NCI-H1092 treated with DMSO at 0.1 percent for 48 hours (cell line): ENCODE measurements around the gene TAF3.
"Not testable (repeated sequence)": the region's sequence is repeated elsewhere in the genome, so short reads cannot be mapped to it uniquely, and the experiment has no call there.

Source experiments
- DNase-seq: peaks from one replicate; lab custom pipeline; 2025; lab: John Stamatoyannopoulos, UW

Gene TAF3

DNA sequence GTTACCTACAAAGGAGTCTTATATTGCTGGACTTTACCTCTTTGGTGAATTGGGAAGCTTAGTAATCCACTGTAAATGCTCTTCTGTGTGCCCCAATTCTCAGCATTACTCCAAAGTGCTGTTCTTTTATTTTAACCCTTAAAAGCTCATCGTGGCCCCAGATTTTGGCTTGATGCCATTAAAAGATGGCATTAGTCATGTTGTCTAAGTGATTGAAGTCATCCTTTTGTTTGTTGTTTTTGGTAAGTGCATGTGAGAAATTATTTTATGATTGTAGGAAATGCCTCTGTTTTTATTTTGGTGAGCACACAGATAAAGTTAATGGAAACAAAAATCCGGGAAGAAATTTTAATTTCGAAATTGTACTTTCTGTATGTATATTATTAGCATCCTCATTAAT is 153.6 kb downstream of the TAF3 start:
- DNase-seq: no peak

DNA sequence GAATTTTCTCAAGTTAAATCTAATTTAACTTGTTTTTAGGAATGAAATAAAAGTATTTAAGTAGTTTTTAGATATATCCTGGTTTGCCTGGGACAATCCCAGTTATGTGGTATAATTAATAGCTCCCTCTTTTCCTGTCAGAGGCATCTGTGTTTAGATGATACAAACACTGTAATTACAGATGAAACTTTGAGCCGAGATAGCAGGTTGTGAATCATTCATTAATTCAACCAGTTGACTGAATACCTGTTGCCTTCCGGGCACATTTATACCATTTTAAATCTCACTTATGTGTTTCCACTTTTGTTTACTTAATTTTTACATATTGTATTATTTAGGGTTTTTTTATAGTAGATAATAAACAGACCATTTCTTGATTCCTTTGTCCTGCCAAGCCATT is 154.1 kb downstream of the TAF3 start:
- DNase-seq: no peak

DNA sequence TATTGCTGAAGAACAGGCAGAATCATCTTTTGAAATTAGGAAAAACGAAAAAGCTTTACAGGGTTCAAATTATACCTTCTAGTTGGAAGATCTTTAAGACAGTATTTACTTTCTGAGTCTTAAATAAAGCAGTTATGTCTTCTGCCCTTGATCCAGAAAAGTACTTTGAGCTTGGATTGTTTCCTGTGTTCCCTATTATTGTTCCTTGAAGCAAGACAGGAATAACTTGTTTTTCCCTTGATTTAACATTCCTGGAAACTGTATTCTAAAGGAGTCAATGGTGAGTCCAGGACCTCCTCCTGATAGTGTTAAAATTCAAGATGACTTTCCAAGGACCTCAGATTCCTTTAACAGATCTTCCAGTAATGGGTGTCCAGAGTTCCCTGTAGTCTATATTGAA is 161.9 kb downstream of the TAF3 start:
- DNase-seq: no peak

DNA sequence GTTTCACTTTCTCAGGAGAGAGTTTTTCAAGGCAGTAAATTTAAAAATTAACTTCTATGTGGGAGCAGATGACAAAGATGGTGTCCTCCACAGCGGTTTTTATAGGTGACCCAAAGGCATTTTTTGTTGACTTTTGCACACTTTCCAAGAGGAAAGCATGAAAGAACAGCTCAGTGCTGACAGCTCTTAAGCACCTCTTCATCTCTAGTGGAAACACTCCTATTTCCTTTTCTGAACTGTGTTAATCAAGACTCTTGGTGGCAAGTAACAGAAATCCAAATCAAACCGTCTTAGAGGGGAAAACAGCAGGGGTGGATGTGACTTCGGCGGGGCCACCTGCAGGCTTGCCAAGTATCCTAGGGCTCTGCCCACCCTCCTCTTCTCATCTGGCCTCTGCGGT is 164.4 kb downstream of the TAF3 start:
- no peak for DNase-seq

DNA sequence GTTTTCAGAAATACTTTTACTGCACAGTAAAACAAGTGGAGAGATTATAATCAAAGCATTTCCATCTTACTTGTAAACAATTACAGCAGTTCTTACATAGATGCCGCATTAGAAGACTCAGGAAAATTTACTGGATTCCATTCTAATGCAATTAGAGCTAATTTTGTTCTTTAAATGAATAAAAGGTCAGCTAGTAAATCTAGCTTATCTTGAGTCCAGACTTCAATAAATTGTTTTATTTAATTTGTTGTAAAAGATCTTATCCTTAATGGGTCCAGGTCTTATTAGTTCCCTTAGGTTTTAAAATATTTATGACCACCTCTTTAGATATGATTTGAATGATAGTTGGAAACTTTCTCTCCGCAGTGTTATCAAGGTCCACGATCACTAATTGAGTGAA is 166.0 kb downstream of the TAF3 start:
- DNase-seq: no peak

DNA sequence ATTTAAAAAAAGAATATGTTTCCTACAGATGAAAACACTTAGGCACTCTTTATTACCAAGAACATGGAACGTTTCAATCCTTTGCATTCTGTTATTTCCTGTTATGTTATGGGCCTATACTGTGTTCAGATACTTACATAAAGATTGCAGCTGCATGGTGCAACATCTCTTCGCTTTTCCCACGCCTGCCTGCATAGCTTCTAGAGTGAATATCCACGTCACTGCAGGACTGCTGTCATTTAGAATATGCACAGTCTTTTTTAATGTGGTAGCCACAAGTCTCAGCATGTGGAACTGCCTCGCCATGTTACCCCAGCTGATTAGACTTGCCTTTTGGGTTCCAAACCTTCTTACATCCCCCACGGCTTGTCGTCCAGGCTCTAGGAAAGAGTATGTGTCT is 166.6 kb downstream of the TAF3 start:
- DNase-seq: no peak

DNA sequence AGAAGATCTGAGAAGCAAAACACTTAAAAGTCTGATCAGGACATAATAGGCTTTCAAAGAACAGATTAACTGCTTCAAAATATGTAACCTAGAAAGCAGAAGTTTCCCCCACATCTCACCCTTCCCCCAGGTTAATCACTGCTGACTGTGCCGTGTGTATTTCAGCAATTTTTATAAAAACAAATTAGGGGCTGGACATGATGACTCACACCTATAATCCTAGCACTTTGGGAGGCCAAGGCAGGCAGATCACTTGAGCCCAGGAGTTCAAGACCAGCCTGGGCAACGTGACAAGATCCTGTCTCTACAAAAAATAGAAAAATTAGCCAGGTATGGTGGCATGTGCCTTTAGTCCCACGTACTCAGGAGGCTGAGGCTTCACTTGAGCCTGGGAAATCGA is 168.5 kb downstream of the TAF3 start:
- no peak for DNase-seq

DNA sequence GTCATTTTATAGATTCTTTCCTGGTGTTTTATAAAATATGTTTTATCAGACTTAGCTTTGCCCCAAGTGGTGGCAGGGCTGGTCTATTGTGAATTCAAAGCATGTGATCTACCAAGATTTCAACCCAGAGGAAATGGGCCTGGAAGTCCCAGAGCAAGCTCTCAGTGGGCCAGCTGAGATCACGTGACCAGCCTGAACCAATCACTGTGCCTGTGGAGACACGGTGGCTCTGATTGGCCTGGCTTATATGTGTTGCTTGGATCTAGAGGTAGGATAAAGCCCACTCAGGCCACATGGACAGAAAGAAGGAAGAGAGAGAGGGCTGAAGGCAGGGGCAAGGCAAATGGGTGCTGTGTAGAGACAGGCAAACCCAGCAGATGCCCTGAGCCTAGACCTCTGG is 170.7 kb downstream of the TAF3 start:
- no peak for DNase-seq

DNA sequence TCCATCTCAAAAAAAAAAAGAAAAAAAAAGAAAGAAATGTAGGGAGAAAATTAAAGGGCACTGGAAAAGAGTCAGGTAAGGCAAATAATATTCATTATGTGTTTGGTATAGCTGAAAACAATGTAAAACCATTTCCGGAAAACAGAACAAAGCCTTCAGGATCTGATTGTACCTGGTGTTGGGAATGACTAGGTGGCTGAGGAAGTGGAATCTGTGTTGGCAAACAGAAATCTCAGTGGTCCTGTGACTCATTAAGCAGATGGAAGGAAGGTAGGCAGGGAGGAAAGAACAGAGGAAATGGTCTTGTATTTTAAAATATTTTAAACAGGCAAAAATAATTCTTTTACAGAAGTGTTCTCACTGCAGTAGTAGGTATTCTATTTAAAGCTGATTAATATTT is 180.5 kb downstream of the TAF3 start:
- no peak for DNase-seq

DNA sequence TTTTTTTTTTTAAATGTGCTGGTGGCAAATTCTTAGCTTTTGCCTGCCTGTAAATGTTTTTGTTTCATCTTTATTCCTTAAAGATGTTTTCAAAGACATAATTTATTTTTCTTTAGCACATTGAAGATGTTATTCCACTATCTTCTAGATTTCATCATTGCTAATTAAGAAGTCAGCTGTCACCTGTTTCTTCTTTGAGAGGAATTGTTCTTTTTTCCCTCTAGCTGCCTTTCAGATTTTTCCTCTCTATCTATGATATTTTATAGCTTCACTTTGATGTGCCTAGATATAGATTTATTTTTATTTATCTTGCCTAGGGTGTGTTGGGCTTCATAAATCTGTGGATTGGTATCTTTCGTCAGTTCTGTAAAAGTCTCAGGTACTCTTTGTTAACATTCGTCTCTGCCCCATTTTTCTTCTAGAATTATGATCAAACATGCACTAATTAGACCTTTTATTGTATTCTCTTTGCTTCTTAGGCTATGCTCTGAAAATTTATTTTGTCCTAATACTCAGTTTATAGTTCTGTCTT is 186.2 kb downstream of the TAF3 start:
- no peak for DNase-seq

DNA sequence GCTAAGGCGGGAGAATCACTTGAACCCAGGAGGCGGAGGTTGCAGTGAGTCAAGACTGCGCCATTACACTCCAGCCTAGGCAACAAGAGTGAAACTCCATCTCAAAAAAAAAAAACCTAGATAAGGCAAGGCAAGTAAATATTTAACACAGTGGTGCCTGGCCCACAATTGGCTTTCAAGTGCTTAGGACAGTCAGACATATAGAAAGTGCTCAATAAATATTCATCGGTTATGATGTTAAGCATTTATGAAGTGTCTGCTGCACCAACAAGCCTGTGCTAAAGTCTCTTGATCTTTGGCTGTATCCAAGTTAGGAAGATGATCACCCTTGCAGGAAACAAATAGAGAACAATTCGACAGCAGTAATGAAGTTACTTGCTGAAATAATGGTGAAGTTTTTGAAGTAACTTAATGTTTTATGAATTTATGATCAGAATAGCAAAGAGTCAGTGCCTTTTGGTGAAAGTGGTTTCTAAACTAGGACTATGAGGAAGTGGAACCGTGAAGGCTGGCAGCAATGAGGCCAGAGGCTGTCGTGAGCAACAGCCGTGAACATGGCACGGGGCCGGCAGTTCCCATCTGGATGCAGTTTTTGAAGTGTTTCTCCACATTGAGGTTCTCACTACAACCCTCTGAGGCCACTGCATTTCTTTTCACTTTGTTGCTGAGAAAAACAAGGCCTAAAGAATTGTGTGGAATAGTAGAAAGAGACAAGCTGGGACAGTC is 188.1 kb downstream of the TAF3 start:
- no peak for DNase-seq

DNA sequence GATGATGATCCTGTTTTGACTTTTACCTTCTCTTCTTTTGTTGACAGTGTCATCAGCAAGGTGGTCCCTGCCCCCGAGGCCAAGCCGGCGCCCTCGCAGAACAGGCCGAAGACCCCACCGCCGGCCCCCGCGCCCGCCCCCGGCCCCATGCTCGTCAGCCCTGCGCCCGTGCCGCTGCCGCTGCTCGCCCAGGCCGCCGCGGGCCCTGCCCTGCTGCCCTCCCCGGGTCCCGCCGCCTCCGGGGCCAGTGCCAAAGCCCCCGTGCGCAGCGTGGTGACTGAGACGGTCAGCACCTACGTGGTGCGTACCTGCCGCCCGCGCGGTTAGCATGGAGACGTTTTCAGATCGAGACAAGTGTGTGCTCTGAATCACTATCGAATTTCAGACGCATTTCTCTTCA is 190.7 kb downstream of the TAF3 start:
- DNase-seq: no peak

DNA sequence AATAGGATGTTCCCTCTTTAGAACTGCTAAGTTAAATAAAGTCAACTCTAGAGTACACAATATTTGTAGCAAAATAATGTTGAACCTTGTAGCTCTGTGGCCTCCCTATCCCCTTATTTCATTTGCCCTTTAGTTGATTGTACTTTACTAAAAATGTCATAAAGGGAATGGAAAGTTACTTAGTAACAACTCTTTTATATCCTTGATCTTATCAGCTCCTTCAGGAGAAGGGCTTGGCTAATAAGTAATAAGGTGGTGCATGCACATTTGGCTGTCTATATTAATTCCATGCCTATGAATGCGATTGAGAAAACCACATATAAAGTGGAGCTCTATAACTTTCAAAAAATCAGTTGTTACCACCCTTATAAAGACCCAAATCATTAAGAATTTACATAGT is 194.7 kb downstream of the TAF3 start:
- no peak for DNase-seq

DNA sequence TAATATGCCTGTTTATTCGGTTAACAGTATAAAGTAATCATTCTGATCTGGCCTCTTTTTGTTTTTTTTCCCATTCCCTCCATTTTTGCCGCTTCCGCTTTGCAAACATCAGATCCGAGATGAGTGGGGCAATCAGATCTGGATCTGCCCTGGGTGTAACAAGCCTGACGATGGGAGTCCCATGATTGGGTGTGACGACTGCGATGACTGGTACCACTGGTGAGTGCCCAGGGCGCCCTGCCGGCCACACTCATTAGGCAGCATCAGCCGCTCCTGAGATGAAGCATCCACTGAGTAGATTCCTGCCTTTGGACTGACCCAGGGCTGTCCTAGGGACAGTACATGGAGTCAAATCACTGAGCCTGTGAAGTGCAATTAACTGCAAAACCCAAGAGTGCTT is 195.3 kb downstream of the TAF3 start:
- DNase-seq: no peak

DNA sequence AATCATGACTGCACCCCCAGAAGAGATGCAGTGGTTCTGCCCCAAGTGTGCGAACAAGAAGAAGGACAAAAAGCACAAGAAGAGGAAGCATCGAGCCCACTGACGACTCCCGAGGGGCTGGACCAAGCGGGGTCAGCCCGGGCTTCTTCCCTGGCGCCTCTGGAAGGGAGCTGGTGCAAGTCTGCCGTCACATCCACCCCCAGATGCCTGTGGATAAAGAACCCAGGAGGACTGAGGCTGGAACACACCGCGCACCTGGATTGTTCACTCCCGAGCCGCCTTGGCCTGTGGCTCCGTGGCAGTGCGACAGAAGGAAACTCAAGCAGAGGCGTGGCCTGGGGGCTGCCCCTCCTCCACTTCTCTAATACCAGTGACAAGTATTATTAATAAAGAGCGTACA is 196.3 kb downstream of the TAF3 start:
- DNase-seq: no peak

DNA sequence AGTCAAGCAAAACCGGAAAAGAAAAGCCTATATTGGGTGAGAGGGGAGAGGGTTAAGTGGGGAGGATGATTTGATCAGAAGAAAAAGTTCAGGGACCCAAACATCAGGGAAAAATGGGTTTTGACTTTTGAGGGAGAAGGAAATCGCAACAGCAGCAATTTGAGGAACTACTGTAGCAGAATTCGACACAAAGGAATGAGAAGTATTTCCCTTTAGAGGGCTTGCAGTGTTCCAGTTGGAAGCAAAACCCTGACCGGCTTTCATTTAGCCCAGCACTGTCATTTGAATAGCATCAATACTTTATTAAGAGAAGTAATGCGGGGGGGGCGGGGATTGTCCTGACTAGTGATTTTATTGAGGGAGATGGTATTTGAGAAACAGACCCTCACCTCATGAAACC is 199.0 kb downstream of the TAF3 start:
- no peak for DNase-seq

DNA sequence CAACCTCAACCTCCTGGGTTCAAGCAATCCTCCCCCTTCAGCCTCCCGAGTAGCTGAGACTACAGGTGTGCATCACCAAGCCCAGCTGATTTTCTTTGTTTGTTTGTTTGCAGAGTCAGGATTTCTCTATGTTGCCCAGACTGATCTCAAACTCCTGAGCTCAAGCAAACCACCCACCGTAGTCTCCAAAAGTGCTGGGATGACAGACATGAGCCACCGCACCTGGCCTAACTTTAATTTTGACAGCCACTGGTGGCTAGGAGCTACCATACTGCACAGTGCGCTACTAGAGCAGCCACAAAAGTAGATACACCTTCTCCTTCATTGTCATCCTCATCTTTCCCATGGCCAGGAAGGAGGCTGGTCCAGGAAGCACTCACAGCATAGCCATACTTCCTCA is 205.0 kb downstream of the TAF3 start:
- DNase-seq: no peak

DNA sequence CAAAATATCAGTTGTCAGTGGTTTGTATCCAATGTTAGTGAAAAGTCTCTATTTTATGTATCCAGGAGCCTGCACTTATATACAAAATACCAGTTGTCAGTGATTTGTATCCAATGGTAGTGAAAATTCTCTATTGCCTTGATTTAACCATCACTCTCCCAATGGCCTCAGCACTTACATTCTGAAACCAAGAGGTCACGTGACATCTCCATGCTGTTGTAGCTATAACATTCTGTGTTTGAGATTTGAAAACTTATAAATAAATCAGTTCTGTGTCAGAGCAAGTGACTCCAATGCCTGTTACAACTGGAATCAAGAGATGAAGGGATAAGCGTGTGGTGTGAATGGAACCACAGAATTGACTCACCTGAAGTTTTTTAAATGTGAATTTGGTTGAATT is 205.5 kb downstream of the TAF3 start:
- no peak for DNase-seq

DNA sequence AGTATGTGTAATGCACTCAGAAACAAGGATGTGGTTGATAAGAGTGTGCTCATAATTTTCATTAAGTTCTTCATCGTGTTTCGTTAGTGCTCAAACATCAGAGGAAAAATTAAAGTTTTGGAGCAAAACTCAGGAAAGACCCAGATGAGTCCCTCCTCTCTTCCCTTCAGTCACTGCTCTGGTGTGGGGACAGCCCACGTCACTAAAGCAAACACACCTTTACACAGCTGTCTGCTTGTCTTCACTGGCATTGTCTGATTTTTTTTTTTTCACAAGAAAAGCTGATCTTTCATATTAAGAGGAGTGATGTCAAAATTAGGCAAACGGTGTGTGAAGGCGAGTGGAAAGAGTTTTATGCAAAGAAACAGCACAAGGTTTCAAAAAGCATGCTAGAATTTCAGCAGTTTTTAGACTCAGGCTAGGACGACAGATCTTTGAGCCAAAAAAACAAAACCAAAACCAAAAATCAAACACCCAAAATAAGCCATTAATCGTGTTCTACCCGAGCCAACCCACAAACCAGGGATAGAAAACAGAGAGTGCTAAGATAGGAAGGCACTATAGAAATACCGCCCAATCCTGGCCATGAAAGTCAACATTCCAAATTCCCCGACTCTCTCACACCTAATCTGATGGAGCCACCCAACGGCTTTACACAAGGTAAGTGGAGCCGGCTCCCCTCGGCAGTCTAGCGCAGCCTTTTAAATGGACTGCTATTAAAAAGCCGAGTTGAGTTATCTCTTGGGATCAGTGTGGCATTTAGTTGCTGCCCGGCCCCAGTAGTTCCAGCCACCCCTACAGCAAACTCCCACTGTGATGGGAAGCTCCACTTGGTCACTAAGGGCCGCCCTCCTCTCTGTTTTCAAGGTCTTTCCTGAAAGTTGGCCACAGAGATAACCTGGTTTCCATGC is 208.3 kb downstream of the TAF3 start:
- no peak for DNase-seq

DNA sequence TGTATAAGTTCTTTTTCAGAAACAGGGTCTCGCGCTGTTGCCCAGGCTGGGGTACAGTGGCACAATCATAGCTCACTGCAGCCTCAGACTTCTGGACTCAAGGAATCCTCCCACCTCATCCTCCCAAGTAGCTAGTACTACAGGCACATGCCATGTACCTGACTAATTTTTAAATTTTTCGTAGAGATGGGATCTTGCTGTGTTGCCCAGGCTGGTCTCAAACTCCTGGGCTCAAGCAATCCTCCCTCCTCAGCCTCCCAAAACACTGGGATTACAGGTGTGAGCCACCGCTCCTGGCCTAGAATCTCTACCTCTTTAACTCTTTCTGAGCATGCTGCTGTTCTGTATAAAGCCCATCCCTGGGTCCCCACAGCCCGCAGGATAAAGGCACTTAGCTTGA is 212.9 kb downstream of the TAF3 start:
- not testable (repeated sequence) for DNase-seq

DNA sequence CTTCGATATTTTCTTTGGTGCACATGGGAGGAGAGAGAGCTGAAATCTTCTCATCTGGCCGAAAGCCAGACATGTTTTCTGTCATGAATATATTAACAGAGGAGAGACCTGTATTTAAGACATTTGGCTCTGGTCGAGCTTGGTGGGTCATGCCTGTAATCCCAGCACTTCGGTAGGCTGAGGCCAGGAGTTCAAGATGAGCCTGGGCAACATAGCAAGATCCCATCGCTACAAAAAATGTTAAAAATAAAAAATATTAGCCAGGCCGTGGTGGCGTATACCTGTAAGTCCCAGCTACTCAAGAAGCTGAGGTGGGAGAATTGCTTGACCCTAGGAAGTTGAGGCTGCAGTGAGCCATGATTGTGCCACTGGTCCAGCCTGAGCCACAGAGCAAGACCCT is 214.3 kb downstream of the TAF3 start:
- DNase-seq: no peak

DNA sequence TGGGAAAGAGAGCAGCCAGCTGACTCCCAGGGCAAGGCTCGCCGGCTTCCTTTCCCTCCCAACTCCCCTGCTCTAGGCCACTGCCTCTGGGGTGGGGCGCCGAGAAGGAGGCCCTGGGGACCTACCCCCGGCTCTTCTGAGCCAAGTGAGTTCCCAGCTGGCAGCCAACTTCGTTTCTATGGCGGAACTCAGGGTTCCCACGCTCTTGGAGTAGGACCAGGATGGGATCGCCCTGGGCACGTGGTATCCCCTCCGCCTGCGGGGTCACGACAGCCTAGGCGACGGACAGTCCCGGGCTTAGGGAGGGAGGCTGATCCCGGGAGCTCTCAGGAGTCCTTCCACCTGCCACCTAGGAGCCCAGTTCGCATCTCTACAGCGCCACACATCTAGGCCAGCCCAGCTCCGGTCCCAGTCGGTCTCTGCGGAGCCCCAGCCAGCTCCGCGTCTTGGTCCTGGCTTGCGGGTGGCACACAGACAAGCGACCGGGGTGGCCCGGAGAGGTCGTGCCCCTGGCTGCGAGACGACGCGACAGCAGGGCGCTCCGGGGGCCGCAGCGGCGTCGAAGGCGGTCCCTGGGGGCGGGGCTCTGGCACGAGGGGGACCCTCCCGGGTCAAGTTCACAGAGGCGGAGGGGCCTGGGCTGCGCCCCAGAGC is 215.6 kb downstream of the TAF3 start:
- DNase-seq: no peak

DNA sequence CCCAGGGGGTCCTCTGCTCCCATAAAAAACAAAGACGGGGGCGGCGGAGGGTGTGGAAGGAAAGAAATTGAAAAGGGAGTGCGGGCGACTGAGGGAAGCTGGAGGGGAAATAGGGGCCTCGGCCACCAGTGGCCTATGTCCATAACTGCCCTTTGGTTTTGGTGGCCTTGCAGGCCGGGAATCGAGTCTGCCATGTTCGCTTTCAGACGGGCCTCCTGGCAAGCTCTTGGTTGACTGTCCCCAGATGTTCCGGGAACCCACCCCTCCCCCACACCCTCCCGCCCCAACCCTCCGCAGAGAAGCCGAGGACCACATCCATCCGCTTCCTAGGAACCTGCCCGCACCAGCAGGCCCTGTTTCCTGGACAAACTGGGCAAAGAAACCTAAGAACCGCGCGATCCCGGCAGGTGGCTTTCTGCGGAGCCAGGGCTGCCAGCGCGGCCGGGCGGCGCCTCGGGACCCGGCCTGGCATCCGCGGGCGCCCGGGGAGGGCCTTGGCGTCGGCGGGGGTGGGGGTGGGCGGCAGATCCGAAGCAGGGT is 216.2 kb downstream of the TAF3 start:
- DNase-seq: no peak
